ENCODE data around the gene ITFG1.

The ITFG1 gene

GRCh38 chr16:47387026-47387734, 73.7 kb downstream of the ITFG1 start:
- no peaks in the 10 kb centered on the region for H3K36me3 ChIP-seq (ENCODE audit: control insufficient read depth in 1 of 2, insufficient read depth in 2 of 2, low read length in 2 of 2)
- H3K9me3 ChIP-seq (ENCODE audit: control insufficient read depth in 1 of 2, low read length in 2 of 2) = no peaks in the 10 kb centered on the region
- no peaks in the 10 kb centered on the region for H3K4me1 ChIP-seq (ENCODE audit: control insufficient read depth in 1 of 2, insufficient read depth in 2 of 2, low read length in 2 of 2)
- H3K27ac ChIP-seq (ENCODE audit: low read depth, low read length) = no peak overlapping the region
- no peaks in the 10 kb centered on the region for H3K27me3 ChIP-seq (ENCODE audit: control insufficient read depth in 1 of 2, insufficient read depth in 2 of 2, low read length in 2 of 2)
- no peak overlapping the region for H3K4me3 ChIP-seq (ENCODE audit: low read depth in 1 of 2, low read length in 2 of 2)
- no peak overlapping the region for H3K9ac ChIP-seq (ENCODE audit: low read depth in 1 of 2, low read length in 2 of 2)

DNA sequence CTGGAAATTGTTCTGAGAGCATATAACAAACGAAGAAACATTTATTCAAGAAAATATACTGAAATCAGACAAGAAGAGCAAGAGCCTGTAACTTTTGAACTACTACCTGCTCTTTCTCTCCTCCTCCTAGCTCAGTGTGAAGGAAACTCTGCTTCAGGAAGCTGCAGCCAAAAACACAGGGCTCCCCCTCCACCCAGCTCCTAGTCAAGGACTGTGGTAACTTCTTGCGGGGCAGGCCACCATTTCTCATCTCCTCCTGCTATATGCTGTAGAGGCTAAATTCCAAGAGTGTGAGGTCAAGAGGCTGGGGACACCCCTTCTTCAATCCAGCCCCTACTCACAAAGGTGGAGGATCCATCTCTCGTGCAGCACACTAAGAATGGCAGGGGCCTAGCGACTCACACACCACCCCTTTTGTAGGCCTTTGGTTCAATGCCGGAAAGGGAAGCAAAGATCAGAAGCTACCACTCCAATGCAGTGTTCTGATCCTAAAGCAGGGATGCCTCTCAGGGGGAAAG, 74.6 kb downstream of the ITFG1 start:
- H3K9ac ChIP-seq (ENCODE audit: low read depth in 1 of 2, low read length in 2 of 2) = no peak overlapping the region
- no peaks in the 10 kb centered on the region for H3K4me1 ChIP-seq (ENCODE audit: control insufficient read depth in 1 of 2, insufficient read depth in 2 of 2, low read length in 2 of 2)
- no peaks in the 10 kb centered on the region for H3K9me3 ChIP-seq (ENCODE audit: control insufficient read depth in 1 of 2, low read length in 2 of 2)

DNA sequence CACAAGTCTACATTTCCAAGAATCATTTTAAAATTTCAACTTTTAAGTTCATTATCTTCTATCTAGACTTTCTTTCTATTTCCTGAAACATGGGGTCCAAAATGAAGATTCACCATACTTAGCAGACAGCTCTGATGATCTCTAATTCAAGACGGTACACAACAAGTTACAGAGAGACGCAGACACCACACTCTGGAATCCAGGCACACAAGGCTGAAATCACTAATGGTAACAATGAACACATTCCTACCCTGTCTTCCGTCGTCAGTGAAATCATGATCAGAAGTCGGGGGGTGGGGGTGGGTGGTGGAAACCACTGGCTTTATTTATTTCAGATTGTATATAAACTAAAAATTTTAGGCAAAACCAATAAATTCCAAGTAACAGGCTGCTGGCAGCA, 78.5 kb downstream of the ITFG1 start:
- Histone ChIP-seq H3K27ac (ENCODE audit: low read depth, low read length) (no peak overlapping the region), H3K4me3 (ENCODE audit: low read depth in 1 of 2, low read length in 2 of 2) (no peak overlapping the region), H3K4me1 (ENCODE audit: control insufficient read depth in 1 of 2, insufficient read depth in 2 of 2, low read length in 2 of 2) (no peaks in the 10 kb centered on the region), H3K27me3 (ENCODE audit: control insufficient read depth in 1 of 2, insufficient read depth in 2 of 2, low read length in 2 of 2) (no peaks in the 10 kb centered on the region), H3K36me3 (ENCODE audit: control insufficient read depth in 1 of 2, insufficient read depth in 2 of 2, low read length in 2 of 2) (no peaks in the 10 kb centered on the region), H3K9ac (ENCODE audit: low read depth in 1 of 2, low read length in 2 of 2) (no peak overlapping the region), H3K9me3 (ENCODE audit: control insufficient read depth in 1 of 2, low read length in 2 of 2) (no peaks in the 10 kb centered on the region)

More for the DNA sequence above, 74.6 kb downstream of the ITFG1 start:
- no peaks in the 10 kb centered on the region for H3K36me3 ChIP-seq (ENCODE audit: control insufficient read depth in 1 of 2, insufficient read depth in 2 of 2, low read length in 2 of 2)
- no peaks in the 10 kb centered on the region for H3K27me3 ChIP-seq (ENCODE audit: control insufficient read depth in 1 of 2, insufficient read depth in 2 of 2, low read length in 2 of 2)
- H3K4me3 ChIP-seq (ENCODE audit: low read depth in 1 of 2, low read length in 2 of 2) = no peak overlapping the region
- H3K27ac ChIP-seq (ENCODE audit: low read depth, low read length) = no peak overlapping the region

DNA sequence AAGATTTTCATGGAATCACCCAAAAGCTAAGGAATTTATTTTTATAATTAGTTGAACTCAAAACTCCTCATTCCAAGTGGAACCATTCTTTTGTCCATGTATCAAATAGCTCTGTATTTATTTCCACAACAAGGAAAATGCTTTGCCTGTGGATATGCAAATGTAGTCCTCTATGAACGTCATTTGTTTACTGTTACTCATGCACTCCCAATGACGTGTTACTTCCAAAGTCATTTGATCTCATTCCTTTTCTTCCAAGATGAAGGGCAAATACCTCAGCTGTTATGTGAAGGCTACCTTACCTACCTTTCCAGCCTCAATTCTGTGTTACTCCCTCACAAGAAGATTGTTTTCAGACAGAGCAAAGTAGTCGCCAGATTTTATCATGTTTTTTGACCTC, 83.7 kb downstream of the ITFG1 start:
- H3K9me3 ChIP-seq (ENCODE audit: control insufficient read depth in 1 of 2, low read length in 2 of 2) = no peaks in the 10 kb centered on the region
- H3K36me3 ChIP-seq (ENCODE audit: control insufficient read depth in 1 of 2, insufficient read depth in 2 of 2, low read length in 2 of 2) = peaks cover 3 to 11% of the 10 kb centered on the region in 2 donors
- no peaks in the 10 kb centered on the region for H3K27me3 ChIP-seq (ENCODE audit: control insufficient read depth in 1 of 2, insufficient read depth in 2 of 2, low read length in 2 of 2)
- H3K4me3 ChIP-seq (ENCODE audit: low read depth in 1 of 2, low read length in 2 of 2) = no peak overlapping the region
- H3K9ac ChIP-seq (ENCODE audit: low read depth in 1 of 2, low read length in 2 of 2) = no peak overlapping the region
- H3K27ac ChIP-seq (ENCODE audit: low read depth, low read length) = no peak overlapping the region
- H3K4me1 ChIP-seq (ENCODE audit: control insufficient read depth in 1 of 2, insufficient read depth in 2 of 2, low read length in 2 of 2) = no peaks in the 10 kb centered on the region

DNA sequence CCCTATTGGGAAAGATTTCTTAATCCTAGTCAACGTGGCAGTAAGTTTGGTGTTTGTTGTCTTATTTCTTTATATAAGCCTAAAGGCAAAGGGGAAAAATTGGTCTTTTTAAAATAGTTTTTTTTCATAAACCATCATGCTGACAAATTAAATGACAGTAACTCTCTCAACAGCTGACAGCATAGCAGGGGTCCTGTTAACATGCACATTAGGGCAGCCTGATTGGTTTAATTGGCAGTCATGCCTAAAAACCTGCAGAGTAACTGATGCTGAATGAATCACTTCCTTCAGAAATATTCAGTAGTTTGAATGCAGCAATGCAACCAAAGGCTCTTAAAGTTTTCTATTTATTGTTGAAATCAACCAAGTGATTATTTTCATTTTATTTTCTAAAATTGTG, 85.4 kb downstream of the ITFG1 start:
- Histone ChIP-seq H3K9ac (ENCODE audit: low read depth in 1 of 2, low read length in 2 of 2) (no peak overlapping the region), H3K27me3 (ENCODE audit: control insufficient read depth in 1 of 2, insufficient read depth in 2 of 2, low read length in 2 of 2) (no peaks in the 10 kb centered on the region), H3K4me1 (ENCODE audit: control insufficient read depth in 1 of 2, insufficient read depth in 2 of 2, low read length in 2 of 2) (no peaks in the 10 kb centered on the region), H3K4me3 (ENCODE audit: low read depth in 1 of 2, low read length in 2 of 2) (no peak overlapping the region), H3K36me3 (ENCODE audit: control insufficient read depth in 1 of 2, insufficient read depth in 2 of 2, low read length in 2 of 2) (peaks cover 3 to 11% of the 10 kb centered on the region in 2 donors), H3K27ac (ENCODE audit: low read depth, low read length) (no peak overlapping the region), H3K9me3 (ENCODE audit: control insufficient read depth in 1 of 2, low read length in 2 of 2) (no peaks in the 10 kb centered on the region)

GRCh38 chr16:47374629-47375028, 86.2 kb downstream of the ITFG1 start:
- Histone ChIP-seq H3K9ac (ENCODE audit: low read depth in 1 of 2, low read length in 2 of 2) (no peak overlapping the region), H3K4me3 (ENCODE audit: low read depth in 1 of 2, low read length in 2 of 2) (no peak overlapping the region), H3K36me3 (ENCODE audit: control insufficient read depth in 1 of 2, insufficient read depth in 2 of 2, low read length in 2 of 2) (peaks cover 3 to 11% of the 10 kb centered on the region in 2 donors), H3K27me3 (ENCODE audit: control insufficient read depth in 1 of 2, insufficient read depth in 2 of 2, low read length in 2 of 2) (no peaks in the 10 kb centered on the region), H3K4me1 (ENCODE audit: control insufficient read depth in 1 of 2, insufficient read depth in 2 of 2, low read length in 2 of 2) (no peaks in the 10 kb centered on the region), H3K9me3 (ENCODE audit: control insufficient read depth in 1 of 2, low read length in 2 of 2) (no peaks in the 10 kb centered on the region), H3K27ac (ENCODE audit: low read depth, low read length) (no peak overlapping the region)

- no peak overlapping the region for H3K27ac ChIP-seq (ENCODE audit: low read depth, low read length)
- no peaks in the 10 kb centered on the region for H3K4me1 ChIP-seq (ENCODE audit: control insufficient read depth in 1 of 2, insufficient read depth in 2 of 2, low read length in 2 of 2)
- no peak overlapping the region for H3K9ac ChIP-seq (ENCODE audit: low read depth in 1 of 2, low read length in 2 of 2)
- no peaks in the 10 kb centered on the region for H3K9me3 ChIP-seq (ENCODE audit: control insufficient read depth in 1 of 2, low read length in 2 of 2)
- no peak overlapping the region for H3K4me3 ChIP-seq (ENCODE audit: low read depth in 1 of 2, low read length in 2 of 2)
- no peaks in the 10 kb centered on the region for H3K27me3 ChIP-seq (ENCODE audit: control insufficient read depth in 1 of 2, insufficient read depth in 2 of 2, low read length in 2 of 2)
- peaks cover 3 to 11% of the 10 kb centered on the region in 2 donors for H3K36me3 ChIP-seq (ENCODE audit: control insufficient read depth in 1 of 2, insufficient read depth in 2 of 2, low read length in 2 of 2)
Observed at GRCh38 chr16:47371271-47372014, 89.4 kb downstream of the ITFG1 start.

GRCh38 chr16:47370536-47370935, 90.3 kb downstream of the ITFG1 start:
- Histone ChIP-seq H3K4me1 (ENCODE audit: control insufficient read depth in 1 of 2, insufficient read depth in 2 of 2, low read length in 2 of 2) (no peaks in the 10 kb centered on the region), H3K9ac (ENCODE audit: low read depth in 1 of 2, low read length in 2 of 2) (no peak overlapping the region), H3K27ac (ENCODE audit: low read depth, low read length) (no peak overlapping the region), H3K27me3 (ENCODE audit: control insufficient read depth in 1 of 2, insufficient read depth in 2 of 2, low read length in 2 of 2) (no peaks in the 10 kb centered on the region), H3K4me3 (ENCODE audit: low read depth in 1 of 2, low read length in 2 of 2) (no peak overlapping the region), H3K36me3 (ENCODE audit: control insufficient read depth in 1 of 2, insufficient read depth in 2 of 2, low read length in 2 of 2) (peaks cover 3 to 11% of the 10 kb centered on the region in 2 donors), H3K9me3 (ENCODE audit: control insufficient read depth in 1 of 2, low read length in 2 of 2) (no peaks in the 10 kb centered on the region)

DNA sequence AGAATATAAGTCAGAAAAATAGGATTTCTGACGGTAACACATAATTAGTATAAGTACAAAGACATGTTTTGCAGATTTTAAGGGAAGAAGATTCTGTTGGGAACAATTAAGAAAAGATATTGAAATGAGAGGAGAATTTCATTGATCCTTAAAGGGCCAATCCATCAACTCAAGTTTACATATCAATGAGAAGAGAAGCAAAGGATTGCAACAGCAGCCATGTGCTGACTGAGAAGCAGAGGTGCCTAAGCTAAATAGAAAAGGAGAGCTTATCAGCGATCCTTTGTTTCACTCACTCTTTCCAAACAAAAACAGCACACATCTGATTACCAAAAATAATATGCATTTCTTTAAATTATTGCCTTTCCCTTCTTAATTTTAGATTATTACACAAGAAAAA, 94.6 kb downstream of the ITFG1 start:
- H3K4me1 ChIP-seq (ENCODE audit: control insufficient read depth in 1 of 2, insufficient read depth in 2 of 2, low read length in 2 of 2) = no peaks in the 10 kb centered on the region
- no peaks in the 10 kb centered on the region for H3K27me3 ChIP-seq (ENCODE audit: control insufficient read depth in 1 of 2, insufficient read depth in 2 of 2, low read length in 2 of 2)
- H3K27ac ChIP-seq (ENCODE audit: low read depth, low read length) = no peak overlapping the region
- no peak overlapping the region for H3K9ac ChIP-seq (ENCODE audit: low read depth in 1 of 2, low read length in 2 of 2)
- no peak overlapping the region for H3K4me3 ChIP-seq (ENCODE audit: low read depth in 1 of 2, low read length in 2 of 2)
- no peaks in the 10 kb centered on the region for H3K9me3 ChIP-seq (ENCODE audit: control insufficient read depth in 1 of 2, low read length in 2 of 2)
- H3K36me3 ChIP-seq (ENCODE audit: control insufficient read depth in 1 of 2, insufficient read depth in 2 of 2, low read length in 2 of 2) = peaks cover 3% of the 10 kb centered on the region in 2 donors

- no peak overlapping the region for H3K4me3 ChIP-seq (ENCODE audit: low read depth in 1 of 2, low read length in 2 of 2)
- H3K27me3 ChIP-seq (ENCODE audit: control insufficient read depth in 1 of 2, insufficient read depth in 2 of 2, low read length in 2 of 2) = no peaks in the 10 kb centered on the region
- peaks cover 3% of the 10 kb centered on the region in 2 donors for H3K36me3 ChIP-seq (ENCODE audit: control insufficient read depth in 1 of 2, insufficient read depth in 2 of 2, low read length in 2 of 2)
- H3K27ac ChIP-seq (ENCODE audit: low read depth, low read length) = no peak overlapping the region
- no peak overlapping the region for H3K9ac ChIP-seq (ENCODE audit: low read depth in 1 of 2, low read length in 2 of 2)
- no peaks in the 10 kb centered on the region for H3K4me1 ChIP-seq (ENCODE audit: control insufficient read depth in 1 of 2, insufficient read depth in 2 of 2, low read length in 2 of 2)
- no peaks in the 10 kb centered on the region for H3K9me3 ChIP-seq (ENCODE audit: control insufficient read depth in 1 of 2, low read length in 2 of 2)
Observed at GRCh38 chr16:47363761-47364160, 97.1 kb downstream of the ITFG1 start.

All from duodenal mucosa (tissue), 2 donors.